GM12801 (cell line): ENCODE data around the gene SLC6A19.

Source experiments
- CTCF ChIP-seq: IDR thresholded peaks from one replicate; pipeline ENCODE4 v1.5.1; 2011; ENCODE audit warnings: control low read depth; ENCODE audit not compliant: insufficient read length; ENCODE audit errors: extremely low read depth

The SLC6A19 gene

GRCh38 chr5:1214936-1215220 is 13.5 kb downstream of the SLC6A19 start:
- no peak for TF ChIP-seq CTCF

GRCh38 chr5:1215320-1216096 is 14.1 kb downstream of the SLC6A19 start:
- no peak for TF ChIP-seq CTCF

GRCh38 chr5:1216211-1216917 is 15.0 kb downstream of the SLC6A19 start:
- no peak for TF ChIP-seq CTCF

GRCh38 chr5:1216918-1217295 is 15.5 kb downstream of the SLC6A19 start:
- TF ChIP-seq CTCF = no peak

- TF ChIP-seq CTCF = no peak
These were observed 16.3 kb downstream of the SLC6A19 start for GRCh38 chr5:1217596-1218206.

- TF ChIP-seq CTCF = no peak
These were observed 17.1 kb downstream of the SLC6A19 start for GRCh38 chr5:1218351-1219080.

- TF ChIP-seq CTCF = no peak
These were observed 17.8 kb downstream of the SLC6A19 start for GRCh38 chr5:1219098-1219767.
